ENCODE results near the gene CLCA2.

Gene CLCA2

GRCh38 chr1:86423873-86424272, at the start of gene CLCA2:
CLCA2 (plus strand) TSS chr1:86424171; CDS start chr1:86424248, 77 bp downstream.
- DNase-seq (ENCODE audit: low read depth) = no peak

GRCh38 chr1:86375688-86376087, 48.3 kb upstream of the CLCA2 start:
- no peak for DNase-seq (ENCODE audit: low read depth)

GRCh38 chr1:86377341-86377740, 46.6 kb upstream of the CLCA2 start:
- DNase-seq (ENCODE audit: low read depth) = no peak

- no peak for DNase-seq (ENCODE audit: low read depth)
These were observed 45.2 kb upstream of the CLCA2 start for GRCh38 chr1:86378813-86379212.

- no peak for DNase-seq (ENCODE audit: low read depth)
These were observed 43.6 kb upstream of the CLCA2 start for GRCh38 chr1:86380257-86380861.

- DNase-seq (ENCODE audit: low read depth) = no peak
These were observed 42.7 kb upstream of the CLCA2 start for GRCh38 chr1:86381223-86381622.

GRCh38 chr1:86382878-86383277, 41.1 kb upstream of the CLCA2 start:
- no peak for DNase-seq (ENCODE audit: low read depth)

GRCh38 chr1:86387916-86388627, 35.9 kb upstream of the CLCA2 start:
- no peak for DNase-seq (ENCODE audit: low read depth)

- DNase-seq (ENCODE audit: low read depth) = no peak
These were observed 35.2 kb upstream of the CLCA2 start for GRCh38 chr1:86388777-86389176.

- DNase-seq (ENCODE audit: low read depth) = no peak
These were observed 34.7 kb upstream of the CLCA2 start for GRCh38 chr1:86389307-86389706.

- DNase-seq (ENCODE audit: low read depth) = no peak
These were observed 29.6 kb upstream of the CLCA2 start for GRCh38 chr1:86394416-86394815.

- DNase-seq (ENCODE audit: low read depth) = peak; percentile 80
These were observed 28.0 kb upstream of the CLCA2 start, which contains the start of gene ODF2L for GRCh38 chr1:86395751-86396497. ODF2L (minus strand) TSS chr1:86396323; CDS start chr1:86387027, 9,296 bp downstream.

- DNase-seq (ENCODE audit: low read depth) = no peak
These were observed 27.5 kb upstream of the CLCA2 start for GRCh38 chr1:86396498-86396890.

GRCh38 chr1:86409416-86410021, 14.5 kb upstream of the CLCA2 start:
- DNase-seq (ENCODE audit: low read depth) = no peak

- DNase-seq (ENCODE audit: low read depth) = no peak
These were observed 13.1 kb upstream of the CLCA2 start for GRCh38 chr1:86410879-86411278.

GRCh38 chr1:86416343-86416742, 7.6 kb upstream of the CLCA2 start:
- no peak for DNase-seq (ENCODE audit: low read depth)

- DNase-seq (ENCODE audit: low read depth) = peak; percentile 20
These were observed 4.6 kb upstream of the CLCA2 start for GRCh38 chr1:86419277-86419903.

- no peak for DNase-seq (ENCODE audit: low read depth)
These were observed 2.2 kb upstream of the CLCA2 start for GRCh38 chr1:86421601-86422280.

- no peak for DNase-seq (ENCODE audit: low read depth)
These were observed 498 bp upstream of the CLCA2 start for GRCh38 chr1:86423473-86423872.

GRCh38 chr1:86429122-86429725, 5.3 kb downstream of the CLCA2 start:
- DNase-seq (ENCODE audit: low read depth) = no peak

GRCh38 chr1:86429835-86430234, 5.9 kb downstream of the CLCA2 start:
- DNase-seq (ENCODE audit: low read depth) = no peak

Data from stimulated activated CD4-positive, alpha-beta T cell treated with anti-CD3 and anti-CD28 coated beads, Interleukin-2, amount 100 ng/mL, for 4 hours (primary cell).